ENCODE results near the gene SLC6A5.

SLC6A5 gene

GRCh38 chr11:20668844-20669819 lies 69.7 kb downstream of the SLC6A5 start, which contains the start of gene NELL1:
NELL1 (plus strand) TSS chr11:20669586.
- DNase-seq (ENCODE audit: low spot score) = no peak

- no peak for DNase-seq (ENCODE audit: low spot score)
These were observed 70.6 kb downstream of the SLC6A5 start for GRCh38 chr11:20669820-20670684.

- no peak for DNase-seq (ENCODE audit: low spot score)
These were observed 71.6 kb downstream of the SLC6A5 start for GRCh38 chr11:20670932-20671403.

- DNase-seq (ENCODE audit: low spot score) = no peak
These were observed 72.6 kb downstream of the SLC6A5 start for GRCh38 chr11:20671856-20672546.

- no peak for DNase-seq (ENCODE audit: low spot score)
These were observed 73.2 kb downstream of the SLC6A5 start for GRCh38 chr11:20672575-20672974.

GRCh38 chr11:20676658-20677057 lies 77.2 kb downstream of the SLC6A5 start:
- DNase-seq (ENCODE audit: low spot score) = no peak

- DNase-seq (ENCODE audit: low spot score) = no peak
These were observed 89.4 kb downstream of the SLC6A5 start for GRCh38 chr11:20688761-20689160.

GRCh38 chr11:20707876-20708275 lies 108.5 kb downstream of the SLC6A5 start:
- DNase-seq (ENCODE audit: low spot score) = no peak
